ENCODE results near the gene C19orf25. TPM values are rescaled to one million over a fixed set of nuclear protein-coding genes. Genes with fewer than 3 reads are reported as not detected.
A peak's percentile ranks its signal among the peaks of the same experiment; 100 is the strongest.

The C19orf25 gene
- total and polyA plus RNA-seq, 9 of the 15 experiments (the other 6 are each of a cell fraction or from before 2014, with no cell fraction given): 0.79 to 96.0 (median 36.1) TPM

GRCh38 chr19:1503089-1503924, 24.3 kb upstream of the C19orf25 start (continued):
- no peak for TF ChIP-seq GTF2B (IDR thresholded peaks at IDR 0.05; ENCODE audit: extremely low read depth, insufficient read length)
- peak; percentile 41 for TF ChIP-seq POLR2B (IDR thresholded peaks at IDR 0.05; ENCODE audit: low read depth, partially characterized antibody)
- no peak; the same call in 1 of the 2 replicates for TF ChIP-seq FOXK1 (CRISPR knock-in tag; IDR thresholded peaks at IDR 0.05; ENCODE audit: borderline replicate concordance)
- TF ChIP-seq MBD2 (IDR thresholded peaks at IDR 0.05; ENCODE audit: borderline replicate concordance, low read depth): peak; percentile 54; the same call in 1 of the 2 replicates
- TF ChIP-seq SMAD3 (CRISPR knock-in tag; conservative IDR thresholded peaks at IDR 0.05): no peak
- TF ChIP-seq SPI1 (IDR thresholded peaks at IDR 0.05; ENCODE audit: borderline replicate concordance, low read depth, low read length): 0 out of 2 replicates have a peak, but pooled peaks have one; percentile 28
- no peak for TF ChIP-seq ZHX1 (conservative IDR thresholded peaks at IDR 0.05; ENCODE audit: low read length)
- TF ChIP-seq OTX1 (CRISPR knock-in tag; IDR thresholded peaks at IDR 0.05): no peak
- TF ChIP-seq REST (IDR thresholded peaks at IDR 0.05; ENCODE audit: borderline replicate concordance): peak; percentile 63
- no peak for TF ChIP-seq REST (CRISPR knock-in tag; IDR thresholded peaks at IDR 0.05; ENCODE audit: low read depth)
- TF ChIP-seq NONO (IDR thresholded peaks at IDR 0.05; ENCODE audit: low read depth in 2 of 2, low read length in 1 of 2): 0 out of 4 replicates have a peak, but pooled peaks of 1 of the 2 experiments have one; percentile 18
- TF ChIP-seq HDAC8 (tag; IDR thresholded peaks at IDR 0.05): 0 out of 2 replicates have a peak, but pooled peaks have one; percentile 69
- TF ChIP-seq CTBP1 (IDR thresholded peaks at IDR 0.05; ENCODE audit: borderline replicate concordance): peak; percentile 60; the same call in 1 of the 2 replicates
- TF ChIP-seq BMI1 (IDR thresholded peaks at IDR 0.05; ENCODE audit: low read length): no peak
- peak in 1 of 2 experiments; percentile 69; a peak in 2 of 4 replicates for TF ChIP-seq HDAC1 (IDR thresholded peaks at IDR 0.05)
- TF ChIP-seq PHF8 (IDR thresholded peaks at IDR 0.05; ENCODE audit: borderline replicate concordance, low read length): peak; percentile 54; the same call in 1 of the 2 replicates

Measured in K562 (cell line).